SU-DHL-6 (cell line): Measurements from ENCODE around the gene SMIM33.

Source experiments
- CTCF ChIP-seq: fragments of 200-600 bp; sonication (generic); IDR thresholded peaks from one replicate; pipeline ENCODE4 v1.5.1; 2017; ENCODE audit warnings: antibody characterized with exemption, mild to moderate bottlenecking, low read length, moderate library complexity; ENCODE audit not compliant: insufficient read depth, poor library complexity, severe bottlenecking
- EZH2phosphoT487 ChIP-seq: fragments of 200-600 bp; sonication (generic), shearing (Covaris generic); conservative IDR thresholded peaks from 2 replicates; pipeline ENCODE4 v1.6.1; 2018; ENCODE audit warnings: mild to moderate bottlenecking, antibody characterized with exemption, low read length, moderate library complexity, mixed read lengths

- TF ChIP-seq CTCF (no peak), EZH2phosphoT487 (no peak)
Observed at GRCh38 chr5:139430015-139430414, 40.8 kb upstream of the SMIM33 start.
